GM19468 (cell line): Measurements from ENCODE around the gene MLLT6.

Experiments
- ATAC-seq: cut with Tn5 transposase; IDR thresholded peaks from one replicate; pipeline ENCODE4 v1.9.1; 2021; ENCODE audit warnings: mild to moderate bottlenecking, moderate library complexity, moderate number of reproducible peaks; ENCODE audit not compliant: unreplicated experiment; ENCODE audit errors: extremely low read depth

The MLLT6 gene

DNA sequence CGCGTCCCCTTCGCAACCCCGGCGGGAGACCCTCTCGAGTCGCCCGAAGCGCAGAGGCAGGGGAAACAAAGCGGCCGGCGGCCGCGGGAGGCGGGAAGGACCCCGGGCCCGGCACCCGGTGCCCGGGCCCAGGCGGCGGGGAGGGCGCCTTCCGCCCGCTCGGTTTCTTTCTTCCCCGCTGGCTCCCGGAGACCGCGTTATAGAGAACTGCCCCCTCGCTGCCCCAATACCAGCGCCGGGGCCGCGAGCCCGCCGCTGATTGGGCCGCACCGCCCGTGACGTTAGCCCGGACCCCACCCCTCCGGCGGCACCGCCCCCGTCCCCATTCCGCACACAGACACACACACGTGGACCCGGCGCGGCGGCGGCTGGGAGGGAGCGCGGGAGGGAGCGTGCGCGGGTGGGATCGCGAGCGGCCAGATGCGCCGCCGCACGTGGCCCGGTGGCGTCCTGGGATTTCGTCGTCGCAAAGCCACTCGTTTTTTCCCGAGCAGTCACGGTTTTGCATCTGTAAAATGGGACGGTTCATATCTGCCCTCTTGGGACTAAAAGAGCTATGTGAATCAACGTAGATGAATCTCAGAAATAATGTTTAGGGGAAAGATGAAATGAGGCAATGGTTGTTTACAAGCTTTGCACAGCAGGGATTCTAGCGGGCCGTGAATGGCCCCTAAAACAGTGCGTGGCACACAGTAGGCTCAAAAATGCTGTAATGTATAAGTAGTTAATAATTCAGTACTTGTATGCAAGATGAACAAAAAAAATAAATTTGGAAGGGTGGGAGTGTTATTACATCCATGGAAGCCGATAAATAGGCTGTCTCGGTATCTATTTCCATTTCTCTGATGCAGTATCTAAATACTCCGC, 30.1 kb upstream of the MLLT6 start, which contains the start of gene EPOP:
TSS of gene EPOP (minus strand) at position 209 of the 867 bp plus-strand sequence. CDS start 462 bp downstream, outside the sequence.
- no peak for ATAC-seq

- ATAC-seq = peak; percentile 22
Observed at GRCh38 chr17:38676706-38677504, 28.2 kb upstream of the MLLT6 start.

DNA sequence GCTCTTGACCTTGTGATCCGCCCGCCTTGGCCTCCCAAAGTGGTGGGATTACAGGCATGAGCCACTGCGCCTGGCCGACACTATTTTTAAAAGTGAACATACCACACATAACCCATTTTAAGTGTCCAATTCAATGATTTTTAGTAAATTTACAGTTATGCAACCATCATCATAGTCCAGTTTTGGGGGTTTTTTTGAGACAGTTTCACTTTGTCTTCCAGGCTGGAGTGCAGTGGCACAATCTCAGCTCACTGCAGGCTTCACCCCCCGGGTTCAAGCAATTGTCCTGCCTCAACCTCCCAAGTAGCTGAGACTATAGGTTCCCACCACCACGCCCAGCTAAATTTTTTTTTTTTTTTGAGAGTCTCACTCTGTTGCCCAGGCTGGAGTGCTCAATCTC, 27.3 kb upstream of the MLLT6 start:
- ATAC-seq = no peak

DNA sequence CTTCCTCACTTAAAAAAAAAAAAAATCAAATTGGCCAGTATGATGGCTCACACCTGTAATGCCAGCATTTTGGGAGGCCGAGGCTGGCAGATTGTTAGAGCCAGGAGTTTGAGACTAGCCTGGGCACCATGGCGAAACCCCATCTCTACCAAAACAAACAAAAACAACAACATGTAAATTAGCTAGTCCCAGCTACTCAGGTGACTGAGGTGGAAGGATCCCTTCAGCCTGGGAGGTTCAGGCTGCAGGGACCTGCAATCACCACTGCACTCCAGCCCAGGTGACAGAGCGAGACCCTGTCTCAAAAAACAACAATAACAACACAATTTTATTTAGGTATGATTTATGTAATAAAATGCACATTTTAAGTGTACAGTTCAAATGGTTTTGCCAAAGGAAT, 24.0 kb upstream of the MLLT6 start:
- no peak for ATAC-seq

GRCh38 chr17:38685491-38685890, 19.6 kb upstream of the MLLT6 start:
- ATAC-seq = no peak

DNA sequence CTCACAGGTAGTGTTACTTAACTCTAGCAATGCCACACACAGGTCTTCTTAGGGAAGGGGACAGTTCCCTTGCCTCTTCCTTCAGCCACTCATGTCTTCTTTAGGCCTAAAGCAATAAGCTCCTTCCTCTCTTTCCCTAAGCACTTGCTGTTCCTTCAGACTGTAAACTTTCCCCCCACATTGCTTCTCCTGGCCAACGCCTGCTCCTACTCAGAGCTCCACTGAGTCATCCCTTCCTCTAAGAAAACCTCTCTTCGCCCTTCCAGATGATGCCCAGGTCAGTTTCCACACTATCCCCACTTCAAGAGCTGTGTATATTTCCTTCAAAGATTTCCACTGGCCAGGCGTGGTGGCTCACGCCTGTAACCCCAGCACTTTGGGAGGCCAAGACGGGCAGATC, 17.8 kb upstream of the MLLT6 start:
- no peak for ATAC-seq

GRCh38 chr17:38690386-38690785, 14.7 kb upstream of the MLLT6 start:
- ATAC-seq = no peak

DNA sequence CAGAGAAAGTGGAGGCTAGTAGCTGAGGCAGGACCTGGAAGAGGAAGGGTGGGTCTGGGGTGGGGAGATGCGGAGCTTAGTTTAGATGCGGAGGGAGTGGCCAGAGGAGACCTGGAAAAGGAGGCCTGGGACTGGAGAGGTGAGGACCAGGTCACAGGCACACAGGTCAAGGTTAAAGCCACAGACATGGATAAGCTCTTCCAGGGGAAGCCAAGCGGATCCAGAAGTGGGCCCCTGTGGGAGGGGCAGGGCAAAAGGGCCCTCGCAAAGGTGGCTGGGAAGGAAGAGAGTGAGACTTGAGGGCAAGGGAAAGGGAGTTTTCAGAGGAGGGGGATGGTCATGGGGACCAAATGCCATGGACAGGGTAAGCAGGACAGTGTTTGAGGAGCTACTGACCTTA, 13.9 kb upstream of the MLLT6 start:
- no peak for ATAC-seq

DNA sequence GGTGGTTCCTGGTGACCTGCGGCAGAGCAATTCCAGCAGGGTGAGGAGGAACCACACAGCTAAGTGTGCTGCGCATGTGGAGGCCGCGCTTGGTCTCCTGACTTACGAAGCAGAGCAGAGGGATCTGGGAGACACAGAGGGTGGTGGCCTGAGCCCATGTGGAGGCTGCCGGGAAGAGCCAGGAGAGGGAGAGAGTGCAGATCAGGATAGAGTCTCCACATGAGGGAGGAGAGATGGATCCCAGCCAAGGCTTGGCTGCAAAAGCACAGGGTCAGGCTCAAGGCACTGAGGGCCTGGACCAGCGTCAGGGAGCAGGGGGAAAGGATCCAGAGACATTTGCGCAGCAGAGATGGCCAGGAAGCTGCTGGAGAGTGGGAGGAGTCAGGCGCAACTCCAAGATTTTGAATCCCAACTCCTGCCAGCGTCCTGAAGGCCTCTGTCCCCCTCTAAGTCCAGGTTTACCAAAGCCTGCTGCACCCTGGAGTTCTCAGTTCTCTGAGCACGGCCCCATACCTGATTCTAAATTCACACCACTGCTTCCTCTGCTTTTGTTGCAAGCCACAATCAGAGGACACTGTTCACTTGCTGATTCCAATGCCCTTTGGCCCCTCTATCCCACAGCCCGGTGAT, 11.3 kb upstream of the MLLT6 start:
- no peak for ATAC-seq

GRCh38 chr17:38697061-38697820, 7.8 kb upstream of the MLLT6 start:
- ATAC-seq = no peak

DNA sequence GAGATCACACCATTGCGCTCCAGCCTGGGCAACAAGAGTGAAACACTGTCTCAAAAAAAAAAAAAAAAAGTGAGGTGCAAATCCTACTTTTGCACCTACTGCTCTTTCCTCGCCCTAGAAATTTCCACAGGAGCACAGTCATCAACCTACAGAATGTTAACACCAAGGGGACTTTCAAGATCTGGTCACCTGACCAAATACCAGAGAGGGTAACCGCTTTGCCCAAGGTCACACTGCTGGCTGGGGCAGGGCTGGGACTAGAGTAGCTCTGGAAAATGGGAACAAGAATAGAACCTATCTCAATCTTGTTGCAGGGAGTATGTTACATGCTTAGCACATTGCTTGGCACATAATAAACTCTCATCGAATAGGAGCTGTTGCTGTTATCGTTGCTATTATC, 6.3 kb upstream of the MLLT6 start:
- ATAC-seq = no peak

GRCh38 chr17:38701504-38702165, 3.4 kb upstream of the MLLT6 start:
- no peak for ATAC-seq

- no peak for ATAC-seq
Observed at GRCh38 chr17:38702166-38702915, 2.7 kb upstream of the MLLT6 start.

GRCh38 chr17:38702916-38703741, 1.9 kb upstream of the MLLT6 start:
- no peak for ATAC-seq

DNA sequence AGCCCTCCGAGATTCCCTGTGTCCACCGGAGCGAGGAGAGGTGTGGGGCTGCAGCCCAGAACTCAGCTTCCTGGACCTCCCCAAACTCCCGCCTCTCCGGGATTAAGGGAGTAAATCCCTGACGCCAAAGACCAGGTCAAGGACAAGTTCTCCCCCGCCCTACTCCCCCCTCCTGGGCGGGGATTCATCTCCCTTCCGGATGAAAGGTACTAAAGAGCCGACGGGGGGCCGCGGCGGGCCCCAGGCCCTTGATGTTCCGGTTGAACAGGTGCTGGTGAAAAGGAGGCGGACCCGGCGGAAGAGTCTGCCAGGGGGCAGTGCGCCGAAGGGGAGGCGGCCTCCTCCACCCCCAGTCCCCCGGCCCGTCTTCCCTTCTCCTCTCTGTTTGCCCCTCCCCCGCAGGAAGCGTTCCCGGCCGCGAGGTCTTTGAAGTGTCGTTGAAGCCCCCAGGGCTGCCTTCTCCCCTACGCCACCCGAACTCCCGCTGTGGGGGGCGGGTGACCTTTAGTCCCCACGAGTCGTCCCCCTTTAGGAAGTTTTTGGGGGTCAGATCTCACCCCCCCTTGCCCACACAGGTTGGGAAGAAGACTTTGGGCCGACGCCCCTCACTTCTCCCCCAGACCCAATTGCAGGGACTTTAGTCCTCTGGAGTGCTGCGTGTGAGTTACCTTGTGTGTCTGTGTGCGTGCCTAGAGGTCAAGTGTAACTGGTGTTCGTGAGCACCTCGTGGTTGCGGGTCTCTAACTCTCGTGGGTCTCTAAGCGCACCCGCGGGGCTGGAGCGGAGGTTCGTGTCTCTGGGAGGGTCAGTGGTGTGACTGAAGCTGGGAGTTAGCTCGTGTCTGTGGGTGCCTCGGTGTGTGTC, 1.1 kb upstream of the MLLT6 start:
- no peak for ATAC-seq

DNA sequence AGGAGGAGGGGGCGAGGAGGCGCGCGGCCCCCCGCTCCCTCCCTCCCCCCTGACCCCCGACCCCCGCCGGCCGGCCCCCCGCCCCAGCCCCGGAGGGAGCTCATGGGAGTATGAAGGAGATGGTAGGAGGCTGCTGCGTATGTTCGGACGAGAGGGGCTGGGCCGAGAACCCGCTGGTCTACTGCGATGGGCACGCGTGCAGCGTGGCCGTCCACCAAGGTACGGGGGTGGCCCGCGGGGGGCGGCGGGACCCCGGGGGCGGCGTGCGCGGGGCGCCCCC, 390 bp downstream of the MLLT6 start:
- no peak for ATAC-seq

- no peak for ATAC-seq
Observed at GRCh38 chr17:38705803-38706504, 881 bp downstream of the MLLT6 start.
